K562 (cell line): ENCODE data around the gene ILF2. TPM values are rescaled to one million over a fixed set of nuclear protein-coding genes. Genes with fewer than 3 reads are reported as not detected.

ENCODE experiments used
- FOXP1 ChIP-seq: sonication (generic); formaldehyde crosslinking; IDR thresholded peaks from 2 replicates; pipeline ENCODE4 v1.8.0; 2022; ENCODE audit warnings: mild to moderate bottlenecking, missing genetic modification reagents
- GABPB2 ChIP-seq: fragments of 250-450 bp; sonication (Bioruptor Pico); conservative IDR thresholded peaks from 2 replicates; pipeline ENCODE4 v1.5.1; 2021; ENCODE audit warnings: mild to moderate bottlenecking
- HNRNPK ChIP-seq: fragments of 200-400 bp; formaldehyde crosslinking; IDR thresholded peaks from one replicate; pipeline ENCODE4 v1.6.1; 2018; ENCODE audit warnings: mild to moderate bottlenecking, low read depth, low read length; ENCODE audit not compliant: poor library complexity, severe bottlenecking
- HOXB6 ChIP-seq: fragments of 250-450 bp; sonication (Bioruptor Pico); IDR thresholded peaks from 2 replicates; pipeline ENCODE4 v1.5.1; 2022; ENCODE audit warnings: mild to moderate bottlenecking, borderline replicate concordance
- IRF1 ChIP-seq: sonication (generic); formaldehyde crosslinking; IDR thresholded peaks from 2 replicates; pipeline ENCODE4 v1.8.0; 2022; ENCODE audit warnings: missing genetic modification reagents, mild to moderate bottlenecking, borderline replicate concordance
- LEF1 ChIP-seq: fragments of 450-650 bp; IDR thresholded peaks from 2 replicates; pipeline ENCODE4 v1.6.1; 2016; ENCODE audit warnings: mild to moderate bottlenecking
- MCM3 ChIP-seq: fragments of 450-650 bp; IDR thresholded peaks from 2 replicates; pipeline ENCODE4 v1.6.1; 2016
- NR4A1 ChIP-seq, 2 experiments: fragments of 250-450 bp in 1 of 2; fragments of 450-650 bp in 1 of 2; sonication (Bioruptor Pico) in 1 of 2; IDR thresholded peaks; 2 replicates each; pipeline versions ENCODE4 v1.4.0 to v1.6.1; 2016 to 2020; ENCODE audit warnings: mild to moderate bottlenecking in 2 of 2, missing compliant biosample characterization in 1 of 2, missing genetic modification characterization in 1 of 2, moderate library complexity in 1 of 2
- POLR2H ChIP-seq: IDR thresholded peaks from 2 replicates; pipeline ENCODE4 v1.6.1; 2016; ENCODE audit warnings: missing genetic modification characterization, low read depth, mild to moderate bottlenecking, control low read depth, missing compliant biosample characterization, moderate library complexity
- POU5F1 ChIP-seq: fragments of 150-350 bp; IDR thresholded peaks from 2 replicates; pipeline ENCODE4 v1.6.1; 2014; ENCODE audit warnings: borderline replicate concordance, low read length, low read depth, mild to moderate bottlenecking; ENCODE audit not compliant: partially characterized antibody
- RAD51 ChIP-seq: fragments of 450-650 bp; IDR thresholded peaks from 2 replicates; pipeline ENCODE4 v1.7.1; 2016; ENCODE audit warnings: low read depth, mild to moderate bottlenecking, borderline replicate concordance
- RBM15 ChIP-seq: fragments of 200-400 bp; formaldehyde crosslinking; IDR thresholded peaks from 2 replicates; pipeline ENCODE4 v1.6.1; 2018; ENCODE audit warnings: mild to moderate bottlenecking, low read length, moderate library complexity; ENCODE audit not compliant: insufficient read depth
- RBM25 ChIP-seq: fragments of 200-400 bp; formaldehyde crosslinking; IDR thresholded peaks from 2 replicates; pipeline ENCODE4 v1.6.1; 2018; ENCODE audit warnings: low read length, low read depth, moderate library complexity; ENCODE audit not compliant: severe bottlenecking
- STAT5A ChIP-seq: IDR thresholded peaks from 2 replicates; pipeline ENCODE4 v1.6.1; 2012; ENCODE audit warnings: low read length, inconsistent platforms, borderline replicate concordance
- TAF1 ChIP-seq: IDR thresholded peaks from 2 replicates; pipeline ENCODE4 v1.6.1; 2011; ENCODE audit warnings: mild to moderate bottlenecking, low read length, moderate library complexity; ENCODE audit not compliant: insufficient read depth, control insufficient read depth, severe bottlenecking; ENCODE audit errors: extremely low read depth
- TCF3 ChIP-seq: sonication (generic); formaldehyde crosslinking; IDR thresholded peaks from 2 replicates; pipeline ENCODE4 v1.4.0; 2020; ENCODE audit warnings: mild to moderate bottlenecking, missing genetic modification reagents
- TGIF2 ChIP-seq: sonication (generic); formaldehyde crosslinking; IDR thresholded peaks from 2 replicates; pipeline ENCODE4 v1.8.1; 2022; ENCODE audit warnings: mild to moderate bottlenecking, missing genetic modification reagents, moderate library complexity
- ZKSCAN1 ChIP-seq: fragments of 150-350 bp; IDR thresholded peaks from 2 replicates; pipeline ENCODE4 v1.6.1; 2016; ENCODE audit warnings: low read depth, low read length
- ZNF431 ChIP-seq: sonication (generic); formaldehyde crosslinking; IDR thresholded peaks from 2 replicates; pipeline ENCODE4 v1.8.0; 2022; ENCODE audit warnings: mild to moderate bottlenecking, missing genetic modification reagents
- polyA plus RNA-seq, 8 experiments: library from polyadenylated mRNA; depleted of rRNA in 4 of 8; stranded (reverse) in 5 of 8; unstranded in 3 of 8; fragments of >200 nt; fragmentation: Nextera tagmentation in 2 of 8; fragmentation: Illumina TruSeq in 1 of 8; extraction: Ambion mirVana in 2 of 8; extraction: Trizol in 1 of 8; gene quantifications; 2 replicates each; pipeline versions ENCODE4 v1.2.1 to v1.2.3, GENCODE V29; 2011 to 2014; ENCODE audit warnings: inconsistent platforms in 1 of 8, missing spikeins in 1 of 8
- total RNA-seq, 7 experiments: library from RNA; depleted of rRNA in 6 of 7; stranded (reverse); fragments of >200 nt in 6 of 7; fragmentation: Illumina TruSeq in 2 of 7; extraction: Trizol in 2 of 7; gene quantifications; 2 replicates each; pipeline versions ENCODE4 v1.2.1 to v1.2.3, GENCODE V29; 2011 to 2021; ENCODE audit warnings: low replicate concordance in 1 of 7
- TF ChIP-seq, protein P1 (sequence below): fragments of 250-450 bp; sonication (Bioruptor Pico); IDR thresholded peaks from 2 replicates; pipeline ENCODE4 v1.8.0; 2021; ENCODE audit warnings: mild to moderate bottlenecking, moderate library complexity
- TF ChIP-seq, protein P2 (sequence below): conservative IDR thresholded peaks from 2 replicates; pipeline ENCODE4 v1.6.1; 2011; ENCODE audit warnings: low read depth, mild to moderate bottlenecking, low read length; ENCODE audit not compliant: control insufficient read depth
- TF ChIP-seq, protein P3 (sequence below): sonication (generic); formaldehyde crosslinking; IDR thresholded peaks from 2 replicates; pipeline ENCODE4 v1.8.1; 2023; ENCODE audit warnings: mild to moderate bottlenecking, missing genetic modification reagents

ILF2 gene
- total and polyA plus RNA-seq, 9 of the 15 experiments (the other 6 are each of a cell fraction or from before 2014, with no cell fraction given) = 282 to 726 (median 474) TPM

GRCh38 chr1:153697191-153698019 is 26.6 kb upstream of the ILF2 start (continued):
- TF ChIP-seq, protein P1, sequence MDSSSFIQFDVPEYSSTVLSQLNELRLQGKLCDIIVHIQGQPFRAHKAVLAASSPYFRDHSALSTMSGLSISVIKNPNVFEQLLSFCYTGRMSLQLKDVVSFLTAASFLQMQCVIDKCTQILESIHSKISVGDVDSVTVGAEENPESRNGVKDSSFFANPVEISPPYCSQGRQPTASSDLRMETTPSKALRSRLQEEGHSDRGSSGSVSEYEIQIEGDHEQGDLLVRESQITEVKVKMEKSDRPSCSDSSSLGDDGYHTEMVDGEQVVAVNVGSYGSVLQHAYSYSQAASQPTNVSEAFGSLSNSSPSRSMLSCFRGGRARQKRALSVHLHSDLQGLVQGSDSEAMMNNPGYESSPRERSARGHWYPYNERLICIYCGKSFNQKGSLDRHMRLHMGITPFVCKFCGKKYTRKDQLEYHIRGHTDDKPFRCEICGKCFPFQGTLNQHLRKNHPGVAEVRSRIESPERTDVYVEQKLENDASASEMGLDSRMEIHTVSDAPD (CRISPR knock-in tag) = no peak
- TF ChIP-seq POLR2H (tag) (no peak), MCM3 (no peak), RBM15 (no peak), ZKSCAN1 (no peak; the same call in 1 of the 2 replicates), LEF1 (0 out of 2 replicates have a peak, but pooled peaks have one; percentile 51), HOXB6 (no peak), RAD51 (no peak), TGIF2 (CRISPR knock-in tag) (no peak), POU5F1 (no peak), TAF1 (no peak), TCF3 (CRISPR knock-in tag) (peak; percentile 54; the same call in 1 of the 2 replicates), FOXP1 (no peak), HNRNPK (no peak), STAT5A (no peak), NR4A1 (CRISPR knock-in tag; IDR thresholded peaks at IDR 0.05) (no peak), NR4A1 (tag; IDR thresholded peaks at IDR 0.05) (peak; percentile 79; the same call in 1 of the 2 replicates), ZNF431 (no peak), RBM25 (no peak), GABPB2 (no peak), IRF1 (CRISPR knock-in tag) (no peak)
- TF ChIP-seq, protein P2, sequence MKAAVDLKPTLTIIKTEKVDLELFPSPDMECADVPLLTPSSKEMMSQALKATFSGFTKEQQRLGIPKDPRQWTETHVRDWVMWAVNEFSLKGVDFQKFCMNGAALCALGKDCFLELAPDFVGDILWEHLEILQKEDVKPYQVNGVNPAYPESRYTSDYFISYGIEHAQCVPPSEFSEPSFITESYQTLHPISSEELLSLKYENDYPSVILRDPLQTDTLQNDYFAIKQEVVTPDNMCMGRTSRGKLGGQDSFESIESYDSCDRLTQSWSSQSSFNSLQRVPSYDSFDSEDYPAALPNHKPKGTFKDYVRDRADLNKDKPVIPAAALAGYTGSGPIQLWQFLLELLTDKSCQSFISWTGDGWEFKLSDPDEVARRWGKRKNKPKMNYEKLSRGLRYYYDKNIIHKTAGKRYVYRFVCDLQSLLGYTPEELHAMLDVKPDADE = no peak
- TF ChIP-seq, protein P3, sequence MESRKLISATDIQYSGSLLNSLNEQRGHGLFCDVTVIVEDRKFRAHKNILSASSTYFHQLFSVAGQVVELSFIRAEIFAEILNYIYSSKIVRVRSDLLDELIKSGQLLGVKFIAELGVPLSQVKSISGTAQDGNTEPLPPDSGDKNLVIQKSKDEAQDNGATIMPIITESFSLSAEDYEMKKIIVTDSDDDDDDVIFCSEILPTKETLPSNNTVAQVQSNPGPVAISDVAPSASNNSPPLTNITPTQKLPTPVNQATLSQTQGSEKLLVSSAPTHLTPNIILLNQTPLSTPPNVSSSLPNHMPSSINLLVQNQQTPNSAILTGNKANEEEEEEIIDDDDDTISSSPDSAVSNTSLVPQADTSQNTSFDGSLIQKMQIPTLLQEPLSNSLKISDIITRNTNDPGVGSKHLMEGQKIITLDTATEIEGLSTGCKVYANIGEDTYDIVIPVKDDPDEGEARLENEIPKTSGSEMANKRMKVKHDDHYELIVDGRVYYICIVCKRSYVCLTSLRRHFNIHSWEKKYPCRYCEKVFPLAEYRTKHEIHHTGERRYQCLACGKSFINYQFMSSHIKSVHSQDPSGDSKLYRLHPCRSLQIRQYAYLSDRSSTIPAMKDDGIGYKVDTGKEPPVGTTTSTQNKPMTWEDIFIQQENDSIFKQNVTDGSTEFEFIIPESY (CRISPR knock-in tag) = no peak
